ENCODE measurements around the gene DLGAP1.

Gene DLGAP1

DNA sequence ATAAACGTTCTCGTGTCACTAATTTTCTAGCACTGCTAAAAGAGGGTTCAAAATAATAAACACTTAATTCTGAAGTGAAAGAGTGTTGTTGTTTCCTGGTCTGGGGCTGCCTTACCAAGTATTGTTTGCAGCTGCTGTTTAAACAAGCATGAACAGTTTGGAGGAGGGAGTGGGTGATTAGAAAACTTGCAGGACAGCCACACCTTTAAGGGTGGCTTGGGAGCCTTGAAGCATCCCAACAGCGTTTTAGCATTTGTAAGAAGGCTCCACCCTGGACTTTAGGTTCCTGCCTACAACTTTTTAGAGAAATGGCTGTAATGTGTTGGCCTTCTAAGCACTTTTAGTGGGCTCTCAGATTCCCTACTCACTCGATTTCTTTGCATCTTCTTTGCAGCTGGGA, 633.6 kb downstream of the DLGAP1 start:
- DNase-seq (ENCODE audit: low read depth in 2 of 2) = no peak

- no peak for DNase-seq (ENCODE audit: low read depth in 2 of 2)
Observed at GRCh38 chr18:3819961-3820360, 635.1 kb downstream of the DLGAP1 start.

DNA sequence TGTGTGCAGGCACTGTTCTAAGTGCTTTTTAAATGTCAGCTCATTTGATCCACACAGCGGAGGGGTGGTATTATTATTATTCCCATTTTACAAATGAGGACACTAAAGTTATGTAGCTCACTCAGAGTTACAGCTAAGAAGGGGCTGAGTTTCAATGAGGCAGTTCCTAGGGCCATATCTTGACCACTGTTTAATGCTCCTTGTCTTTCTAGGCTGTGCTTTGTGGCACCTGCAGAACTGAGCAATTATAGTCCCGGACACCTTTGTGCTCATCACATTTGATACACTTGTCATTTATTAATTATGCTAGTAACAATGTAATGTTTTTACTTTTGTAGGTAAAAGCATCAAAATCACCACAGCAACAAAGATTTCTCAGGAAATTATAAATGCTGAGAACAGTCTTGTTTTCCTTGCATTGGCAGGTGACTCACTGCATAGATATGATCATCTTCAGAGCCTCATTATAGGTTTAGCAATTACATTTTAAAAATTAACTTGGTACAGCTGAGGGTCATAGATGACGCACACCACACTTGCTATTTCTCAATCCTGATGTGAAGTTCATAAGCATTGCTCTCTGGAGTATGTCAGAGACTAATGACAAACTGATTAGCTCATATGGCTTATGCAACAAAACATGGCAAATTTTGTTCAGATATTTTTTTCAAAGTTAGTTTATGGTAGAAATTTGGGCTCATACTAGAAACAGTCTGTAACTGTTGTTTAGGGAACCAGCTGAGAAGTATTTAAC, 638.3 kb downstream of the DLGAP1 start:
- DNase-seq (ENCODE audit: low read depth in 2 of 2) = no peak

DNA sequence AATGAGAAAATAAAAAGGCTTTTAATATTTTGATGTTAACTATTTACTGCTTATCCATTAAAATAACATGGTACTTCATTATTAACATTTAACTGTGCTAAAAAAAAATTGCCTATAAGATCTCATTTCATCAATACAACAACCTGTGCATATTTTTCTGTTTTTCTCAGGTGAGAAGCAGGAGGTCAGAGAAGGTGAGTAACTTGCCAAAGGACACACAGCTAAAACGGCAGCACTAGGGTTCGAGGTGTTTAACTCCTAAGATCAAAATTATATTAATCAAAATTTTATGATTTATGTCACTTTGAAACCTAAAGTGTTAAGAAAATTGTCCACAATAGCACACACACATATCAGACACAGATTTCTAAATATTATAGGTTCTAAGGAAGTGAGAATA, 639.1 kb downstream of the DLGAP1 start:
- no peak for DNase-seq (ENCODE audit: low read depth in 2 of 2)

- DNase-seq (ENCODE audit: low read depth in 2 of 2) = no peak
Observed at GRCh38 chr18:3814816-3815215, 640.3 kb downstream of the DLGAP1 start.

DNA sequence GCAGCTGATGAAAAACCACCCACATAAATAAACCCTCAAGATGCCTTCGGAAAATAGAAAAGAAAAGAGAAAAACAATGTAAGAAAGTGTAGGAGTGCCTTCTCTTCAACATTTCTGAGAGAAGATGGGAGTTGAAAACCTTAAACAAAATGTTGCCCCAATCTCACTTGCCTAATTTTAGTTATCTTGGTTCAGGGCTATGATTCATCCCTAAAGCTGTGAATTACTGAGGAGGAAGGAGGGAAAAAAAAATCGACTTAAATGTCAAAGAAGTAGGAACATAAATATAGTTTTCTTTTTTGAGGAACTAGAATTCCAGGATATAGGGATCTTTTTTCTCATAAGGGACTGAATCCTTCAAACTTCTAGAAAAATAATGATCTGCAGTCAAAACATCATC, 644.8 kb downstream of the DLGAP1 start:
- DNase-seq (ENCODE audit: low read depth in 2 of 2) = no peak

DNA sequence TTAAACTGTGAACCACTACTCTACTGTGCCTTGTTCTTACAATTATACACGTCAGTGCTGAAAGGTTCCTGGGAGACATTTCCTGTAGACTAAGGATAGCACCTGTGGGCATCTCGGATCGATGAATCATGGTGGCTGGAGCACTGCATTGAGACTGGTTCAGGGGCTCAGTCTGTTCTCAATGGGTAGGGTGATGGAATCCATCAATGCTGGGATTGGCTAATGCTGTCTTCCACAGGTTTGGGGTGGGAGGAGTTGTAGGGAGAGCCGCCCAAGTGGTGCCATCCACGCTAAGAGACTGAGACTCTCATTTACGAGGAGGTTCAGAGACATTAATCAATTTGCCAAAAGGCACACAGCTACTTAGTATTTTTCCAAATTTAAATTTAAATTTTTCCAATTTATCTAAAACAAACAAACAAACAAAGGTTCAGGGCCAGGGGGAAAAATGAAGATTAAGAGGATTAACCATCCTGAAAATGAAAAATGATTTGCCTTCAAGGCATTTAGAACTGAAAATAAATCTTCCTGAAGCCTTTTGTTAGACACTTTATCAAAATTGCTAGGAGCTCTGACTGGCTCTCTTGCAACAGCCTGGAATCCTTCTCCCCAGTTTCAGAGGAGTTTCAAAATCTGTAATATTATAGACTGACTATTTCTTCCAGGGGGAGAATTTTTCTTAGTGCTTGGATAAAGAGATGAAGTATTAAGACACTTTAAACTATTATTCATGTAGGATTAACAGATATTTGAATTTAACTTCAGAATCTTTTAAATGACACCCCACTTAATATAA, 645.9 kb downstream of the DLGAP1 start:
- no peak for DNase-seq (ENCODE audit: low read depth in 2 of 2)

DNA sequence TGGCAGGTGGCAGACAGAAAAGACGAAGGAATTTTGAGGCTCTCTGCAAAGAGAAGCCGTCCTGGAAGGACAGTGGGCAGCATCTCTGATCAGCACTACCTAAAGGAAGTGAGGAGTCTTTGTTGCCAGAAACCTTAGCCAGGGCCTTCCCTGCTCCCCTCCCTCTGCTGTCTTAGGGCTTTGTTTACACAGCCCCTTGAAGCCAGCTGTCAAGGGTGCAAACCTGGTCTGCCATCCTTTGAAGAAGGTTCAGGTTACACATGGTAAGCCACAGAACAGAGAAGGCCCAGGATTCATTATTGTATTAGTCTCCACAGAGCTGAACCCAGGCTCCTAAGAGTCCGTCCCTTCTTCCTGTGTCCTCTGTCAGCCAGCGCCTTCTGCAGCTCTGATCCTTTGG, 648.5 kb downstream of the DLGAP1 start:
- no peak for DNase-seq (ENCODE audit: low read depth in 2 of 2)

- DNase-seq (ENCODE audit: low read depth in 2 of 2) = no peak
Observed at GRCh38 chr18:3804336-3804735, 650.8 kb downstream of the DLGAP1 start.

DNA sequence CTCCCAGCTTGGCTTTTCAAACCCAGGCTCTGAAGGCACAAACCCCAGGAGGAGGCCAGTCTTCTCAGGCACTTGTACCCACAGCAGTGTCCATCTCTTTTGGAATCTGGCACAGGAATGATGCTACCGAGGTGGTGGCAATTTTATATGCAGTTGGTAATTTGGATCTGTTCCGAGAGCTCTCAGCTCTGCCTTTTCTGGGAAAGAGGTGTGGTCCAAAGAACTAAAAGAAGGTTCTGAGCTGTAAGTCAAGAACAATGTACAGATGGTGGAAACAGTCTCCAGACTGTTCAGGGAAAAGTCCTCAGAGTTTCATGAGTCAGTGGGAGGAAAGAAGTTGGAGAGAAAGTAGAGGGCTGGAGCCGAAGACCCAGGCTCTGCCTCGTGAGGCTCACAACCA, 651.8 kb downstream of the DLGAP1 start:
- no peak for DNase-seq (ENCODE audit: low read depth in 2 of 2)

- DNase-seq (ENCODE audit: low read depth in 2 of 2) = no peak
Observed at GRCh38 chr18:3799515-3799914, 655.6 kb downstream of the DLGAP1 start.

GRCh38 chr18:3798032-3798431, 657.1 kb downstream of the DLGAP1 start:
- DNase-seq (ENCODE audit: low read depth in 2 of 2) = no peak

DNA sequence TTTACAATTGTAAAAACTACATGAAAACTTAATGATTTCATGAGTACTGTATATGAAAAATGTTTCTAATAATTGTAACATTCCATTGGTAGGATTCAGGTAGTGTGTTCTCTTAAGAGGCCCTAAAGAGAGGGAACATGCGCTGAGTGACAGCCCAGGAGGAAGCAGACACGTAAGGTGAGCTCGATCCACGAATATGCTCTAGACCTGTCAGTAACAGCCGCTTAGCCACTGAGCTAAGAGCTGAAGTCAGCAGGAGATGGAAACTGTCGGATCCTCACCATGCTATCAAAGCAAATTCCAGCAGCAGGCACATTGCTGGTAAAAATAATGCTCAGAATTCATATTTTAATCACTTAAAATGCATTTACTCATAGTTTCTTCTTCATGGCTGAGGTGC, 658.7 kb downstream of the DLGAP1 start:
- no peak for DNase-seq (ENCODE audit: low read depth in 2 of 2)

- DNase-seq (ENCODE audit: low read depth in 2 of 2) = no peak
Observed at GRCh38 chr18:3794537-3795348, 660.4 kb downstream of the DLGAP1 start.

- DNase-seq (ENCODE audit: low read depth in 2 of 2) = no peak
Observed at GRCh38 chr18:3793545-3793944, 661.6 kb downstream of the DLGAP1 start.

DNA sequence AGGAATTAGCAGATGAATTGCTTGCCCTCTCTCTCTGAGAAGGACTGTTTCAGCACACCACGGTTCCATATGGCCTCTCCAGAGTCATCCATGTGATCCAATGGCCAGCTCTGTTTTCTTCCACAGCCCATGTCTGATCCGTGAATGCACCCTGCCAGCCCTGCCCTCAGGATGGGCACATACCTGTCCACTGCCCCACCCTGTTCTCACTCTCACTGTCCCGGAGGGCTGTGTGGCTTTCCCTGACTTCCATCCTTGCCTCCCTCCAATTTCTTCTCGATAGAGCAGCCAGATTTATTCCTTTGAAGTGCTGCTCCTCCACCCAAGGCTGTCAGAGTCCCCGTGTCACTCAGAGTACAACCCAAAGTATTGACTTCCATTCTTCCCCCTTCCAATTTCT, 662.0 kb downstream of the DLGAP1 start:
- DNase-seq (ENCODE audit: low read depth in 2 of 2) = no peak

DNA sequence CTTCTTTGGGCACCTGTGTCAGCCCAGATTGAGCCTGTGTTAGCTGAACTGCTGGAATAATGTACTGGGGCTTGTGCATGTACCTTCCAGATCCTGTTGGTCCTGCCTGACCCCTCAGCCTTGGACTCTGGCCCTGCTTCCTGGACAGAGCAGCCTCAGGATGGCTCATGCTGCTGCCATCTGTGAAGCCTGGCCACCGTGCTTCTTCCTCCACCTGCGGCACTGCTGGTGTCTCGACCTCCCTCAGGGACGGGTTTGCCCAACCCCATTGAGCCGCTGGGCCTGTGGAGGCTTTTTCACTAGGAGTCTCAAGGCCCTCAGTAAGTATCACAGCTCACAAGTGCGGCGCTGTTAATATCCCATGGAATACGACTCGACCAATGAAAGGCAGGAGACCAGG, 662.4 kb downstream of the DLGAP1 start:
- no peak for DNase-seq (ENCODE audit: low read depth in 2 of 2)

- DNase-seq (ENCODE audit: low read depth in 2 of 2) = no peak
Observed at GRCh38 chr18:3791238-3791637, 663.9 kb downstream of the DLGAP1 start.

DNA sequence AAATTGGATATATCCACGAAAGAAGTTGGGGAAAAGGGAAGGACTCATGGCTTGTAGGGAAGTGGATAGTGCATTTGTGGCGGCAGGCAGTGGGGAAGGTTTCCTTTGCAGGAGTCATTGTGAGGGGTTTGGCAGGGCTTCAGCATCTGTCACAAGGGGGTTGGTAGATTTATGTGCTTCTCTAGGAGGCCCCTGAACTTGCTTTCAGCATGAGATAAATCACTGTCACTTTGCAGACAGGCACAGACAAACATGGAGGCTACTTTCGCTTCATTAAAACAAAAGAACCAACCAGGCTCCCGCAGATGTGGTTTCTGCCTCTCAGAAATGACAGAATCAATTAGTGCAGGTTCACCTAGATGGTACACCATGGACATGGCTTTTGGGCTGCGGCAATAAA, 664.4 kb downstream of the DLGAP1 start:
- DNase-seq (ENCODE audit: low read depth in 2 of 2) = no peak

DNA sequence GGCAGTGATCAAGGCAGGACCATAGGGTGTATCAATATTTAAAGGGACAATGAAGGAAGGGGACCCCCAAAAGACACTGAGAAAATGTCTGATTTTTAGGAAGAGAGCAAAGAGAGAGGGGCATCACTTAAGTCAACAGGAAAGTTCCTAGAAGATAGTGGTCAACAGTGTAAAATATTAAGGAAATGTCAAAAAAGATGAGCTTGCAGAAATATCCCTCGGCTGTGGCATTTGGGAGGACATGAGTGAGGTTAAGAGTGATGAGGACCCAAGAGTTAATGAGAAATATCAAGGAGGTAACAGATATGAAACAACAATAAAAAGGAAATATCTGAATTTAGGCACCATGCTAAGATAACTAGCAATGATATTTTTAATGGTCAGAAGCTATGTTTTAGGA, 665.6 kb downstream of the DLGAP1 start:
- DNase-seq (ENCODE audit: low read depth in 2 of 2) = no peak

- DNase-seq (ENCODE audit: low read depth in 2 of 2) = no peak
Observed at GRCh38 chr18:3784949-3785348, 670.2 kb downstream of the DLGAP1 start.

DNA sequence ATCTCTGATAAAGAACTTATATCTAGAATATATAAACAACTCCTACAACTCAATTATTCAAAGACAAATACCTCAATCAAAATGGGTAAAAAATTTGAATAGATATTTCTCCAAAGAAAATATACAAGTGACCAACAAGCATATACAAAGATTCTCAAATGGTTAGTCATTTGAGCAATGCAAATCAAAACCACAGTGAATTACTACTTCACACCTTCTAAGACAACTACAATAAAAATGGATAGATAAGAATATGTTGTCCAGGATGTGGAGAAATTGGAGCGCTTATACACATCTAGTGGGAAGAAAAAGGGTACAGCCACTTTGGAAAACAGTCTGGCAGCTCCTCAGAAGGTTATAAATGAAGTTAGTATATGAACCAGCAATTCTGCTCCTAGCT, 672.2 kb downstream of the DLGAP1 start:
- DNase-seq (ENCODE audit: low read depth in 2 of 2) = no peak

GRCh38 chr18:3777719-3778118, 677.4 kb downstream of the DLGAP1 start:
- no peak for DNase-seq (ENCODE audit: low read depth in 2 of 2)

Measured in stimulated activated CD4-positive, alpha-beta T cell treated with anti-CD3 and anti-CD28 coated beads, Interleukin-1b, Interleukin-23, amount 100 ng/mL, for 1 hour (primary cell).